GM19193 (cell line): ENCODE measurements around the gene EIF1AD.

ENCODE experiments used
- POLR2A ChIP-seq: IDR thresholded peaks from 4 replicates; pipeline ENCODE4 v1.6.1; 2011; ENCODE audit not compliant: insufficient read depth, insufficient read length; ENCODE audit errors: extremely low read depth

EIF1AD gene

GRCh38 chr11:65973439-65974110 is 28.4 kb downstream of the EIF1AD start:
- no peak for TF ChIP-seq POLR2A

GRCh38 chr11:65972116-65972515 is 29.8 kb downstream of the EIF1AD start:
- TF ChIP-seq POLR2A: no peak

GRCh38 chr11:65968600-65969482 is 33.1 kb downstream of the EIF1AD start:
- no peak for TF ChIP-seq POLR2A

GRCh38 chr11:65967329-65967934 is 34.5 kb downstream of the EIF1AD start:
- TF ChIP-seq POLR2A: no peak

GRCh38 chr11:65965986-65966762 is 35.8 kb downstream of the EIF1AD start:
- no peak for TF ChIP-seq POLR2A

- no peak for TF ChIP-seq POLR2A
These were observed 37.1 kb downstream of the EIF1AD start for GRCh38 chr11:65964906-65965305.

- no peak for TF ChIP-seq POLR2A
These were observed 39.8 kb downstream of the EIF1AD start for GRCh38 chr11:65962141-65962564.

GRCh38 chr11:65961267-65962140 is 40.5 kb downstream of the EIF1AD start, which contains the start of gene SART1:
SART1 (plus strand) TSS chr11:65961734; CDS start chr11:65961781, 47 bp downstream.
- peak; percentile 91 for TF ChIP-seq POLR2A

- no peak for TF ChIP-seq POLR2A
These were observed 41.1 kb downstream of the EIF1AD start for GRCh38 chr11:65960824-65961266.

GRCh38 chr11:65958774-65959420 is 43.1 kb downstream of the EIF1AD start:
- no peak for TF ChIP-seq POLR2A

- TF ChIP-seq POLR2A: no peak
These were observed 43.7 kb downstream of the EIF1AD start for GRCh38 chr11:65958291-65958690.

- TF ChIP-seq POLR2A: no peak
These were observed 47.2 kb downstream of the EIF1AD start for GRCh38 chr11:65954771-65955170.

GRCh38 chr11:65953471-65953870 is 48.5 kb downstream of the EIF1AD start:
- no peak for TF ChIP-seq POLR2A
